GM12873 (cell line): ENCODE measurements around the gene COL2A1.

Experiments
- CTCF ChIP-seq: IDR thresholded peaks from 2 replicates; pipeline ENCODE4 v1.5.1; 2012; ENCODE audit warnings: low read depth, mild to moderate bottlenecking, moderate library complexity, low read length, control low read depth; ENCODE audit not compliant: insufficient read depth; ENCODE audit errors: missing control alignments

COL2A1 gene

DNA sequence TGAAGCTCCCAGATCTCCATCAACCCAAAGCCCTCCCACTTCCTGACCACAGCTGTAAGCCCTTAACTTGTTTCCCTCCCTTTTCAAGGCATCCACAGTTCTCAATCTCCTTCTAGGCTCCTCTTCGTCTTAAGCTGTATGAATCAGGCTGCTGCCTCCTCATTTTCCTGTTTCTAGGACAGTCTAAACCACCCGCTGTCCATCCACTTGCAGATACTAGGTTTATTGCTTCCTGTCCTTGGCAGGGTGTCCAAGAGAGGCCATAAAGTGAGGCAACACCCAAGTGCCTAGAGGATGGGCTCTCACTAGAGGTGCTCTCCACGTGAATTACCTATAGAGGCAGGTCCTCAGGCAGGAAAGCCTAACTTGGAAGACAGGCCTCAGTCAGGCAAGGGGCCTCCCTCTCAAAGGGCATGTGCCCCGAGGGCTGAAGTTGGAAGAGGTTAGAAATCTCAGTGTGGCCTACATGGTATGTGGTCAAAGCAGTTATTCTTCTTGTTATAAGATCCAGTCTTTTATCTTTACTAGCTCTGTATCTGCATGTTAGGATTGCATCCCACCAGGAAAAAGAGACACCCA is 49.7 kb downstream of the COL2A1 start:
- no peak for TF ChIP-seq CTCF

DNA sequence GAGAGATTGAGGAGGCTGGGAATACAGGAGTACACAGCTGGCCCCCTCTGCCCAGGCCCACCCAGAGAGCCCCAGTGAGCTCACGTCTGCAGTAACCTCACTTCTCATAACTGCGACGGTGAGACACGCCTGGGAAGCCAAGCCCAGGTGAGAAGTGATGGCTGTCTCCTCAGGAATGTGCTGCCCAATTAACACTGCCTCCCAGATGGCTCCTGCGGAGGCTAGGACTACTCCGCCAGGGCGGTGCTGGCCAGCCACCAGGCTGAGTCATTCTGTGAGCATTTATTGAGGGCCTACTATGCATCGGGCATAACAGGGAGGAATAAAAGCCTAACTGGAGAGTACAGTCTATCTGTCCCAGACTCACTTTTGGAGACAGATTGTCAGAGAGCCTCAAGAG is 50.2 kb downstream of the COL2A1 start:
- TF ChIP-seq CTCF, result no peak

DNA sequence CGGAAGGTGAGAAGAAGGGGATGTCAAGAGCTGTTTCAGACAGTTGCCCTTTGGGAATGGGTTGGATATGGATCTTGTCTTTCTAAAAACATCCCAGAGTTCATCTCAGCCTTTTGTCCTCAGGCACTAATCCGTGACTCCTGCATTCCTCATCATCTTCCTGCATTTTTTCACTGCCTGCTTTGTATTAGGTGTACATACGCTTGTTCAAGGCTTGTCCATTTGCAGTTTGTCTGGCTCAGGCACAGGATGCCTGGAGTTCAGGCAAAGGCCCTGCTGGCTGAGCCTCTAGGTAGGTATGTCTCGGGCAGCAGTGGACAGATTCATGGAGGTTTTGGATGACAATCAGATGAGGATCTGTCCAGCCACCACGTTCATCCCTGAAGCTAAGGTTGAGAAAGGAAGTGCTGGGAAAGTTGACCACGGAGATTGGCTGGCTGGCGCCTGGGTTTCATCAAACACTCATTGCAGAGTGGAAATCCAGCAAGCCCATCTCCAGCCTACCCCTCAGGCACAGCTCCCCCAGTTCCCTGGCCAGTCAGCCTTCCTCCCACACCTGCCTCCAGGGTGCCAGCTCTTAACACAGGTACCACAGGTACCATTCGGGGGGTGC is 53.3 kb downstream of the COL2A1 start:
- TF ChIP-seq CTCF, result no peak

DNA sequence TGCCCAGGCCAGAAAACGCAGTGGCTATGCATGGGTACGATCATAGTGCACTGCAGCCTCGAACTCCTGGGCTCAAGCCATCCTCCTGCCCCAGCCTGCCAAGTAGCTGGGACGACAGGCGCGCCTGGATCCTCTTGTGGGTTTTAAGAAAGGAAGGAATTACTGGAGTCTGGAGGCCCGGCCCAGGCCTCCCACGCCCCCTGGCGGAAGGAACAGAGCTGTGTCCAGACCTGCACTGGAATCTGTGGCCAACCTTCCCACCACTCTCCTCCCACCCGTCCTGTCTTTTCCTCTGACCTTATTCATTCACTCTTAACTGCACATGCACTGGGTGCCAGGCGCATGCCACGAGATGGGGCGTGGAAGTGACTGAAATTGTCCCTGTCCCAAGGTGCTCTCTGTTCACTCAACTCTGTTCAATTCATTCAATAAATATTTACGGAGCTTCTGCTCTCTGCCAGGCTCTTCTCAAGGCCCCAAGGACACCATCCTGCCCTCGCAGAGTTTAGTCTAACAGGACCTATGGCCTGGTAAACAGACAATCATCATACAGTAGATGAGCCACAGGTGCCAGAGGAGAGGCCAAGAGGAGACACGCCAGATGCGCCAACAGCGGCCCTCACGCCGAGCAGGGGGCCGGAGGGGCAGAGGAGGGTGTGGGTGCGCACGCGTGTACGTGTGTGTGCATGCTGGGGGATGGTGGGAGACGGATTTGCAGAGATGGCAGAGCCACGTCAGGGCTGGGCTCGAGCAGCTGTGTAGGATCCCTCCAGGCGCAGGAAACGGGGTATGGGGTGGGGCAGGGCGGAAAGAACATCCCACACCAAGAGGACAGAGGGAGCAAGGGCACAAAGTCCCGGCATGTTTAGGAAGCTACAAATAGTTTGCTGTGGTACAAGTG is 54.6 kb downstream of the COL2A1 start:
- TF ChIP-seq CTCF, result peak; percentile 96

- TF ChIP-seq CTCF, result no peak
Measured at GRCh38 chr12:47947341-47947740, 56.9 kb downstream of the COL2A1 start.

DNA sequence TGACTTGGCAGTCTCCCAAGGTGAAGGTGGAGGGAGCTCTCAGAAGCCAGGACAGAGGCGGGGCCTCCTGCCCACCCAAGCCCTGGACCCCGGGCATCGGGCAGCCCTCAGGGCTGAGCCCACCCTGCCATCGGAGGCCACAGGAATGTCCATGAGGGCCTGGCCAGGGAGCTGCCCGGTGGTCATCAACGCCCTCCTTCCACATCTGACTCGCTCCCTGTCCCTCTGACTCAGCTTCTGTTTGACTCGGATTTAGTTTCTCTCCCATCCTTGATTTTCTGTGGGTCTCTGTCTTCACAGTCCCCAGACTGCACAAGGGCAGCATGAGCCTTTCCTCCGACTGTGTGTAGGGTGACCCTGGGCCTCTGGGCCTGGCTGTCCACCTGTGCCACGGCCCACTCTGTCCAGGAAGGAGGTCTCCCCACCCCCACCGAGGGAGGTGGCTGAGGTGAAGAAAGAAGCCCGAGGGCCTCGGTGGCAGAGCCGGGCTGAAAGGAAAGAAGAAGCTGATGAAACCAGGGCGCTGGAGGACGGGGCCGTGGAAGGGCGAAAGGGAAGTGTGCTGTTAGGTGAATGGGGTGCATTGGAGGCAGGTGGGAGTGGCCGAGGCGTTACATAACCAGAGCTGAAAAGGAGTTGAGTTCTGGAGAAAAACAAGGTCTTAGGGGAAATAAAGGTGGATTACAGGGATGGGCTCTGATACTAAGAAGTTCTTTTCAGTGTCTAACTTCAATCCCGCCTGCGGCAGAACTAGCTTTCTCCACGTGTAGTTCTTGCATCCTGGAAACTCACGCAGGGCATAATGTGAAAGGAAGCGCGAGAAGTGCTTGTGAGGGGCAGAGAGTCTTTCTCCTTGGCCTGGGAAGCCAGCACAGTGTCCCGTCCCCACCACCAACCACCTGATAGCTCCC is 57.6 kb downstream of the COL2A1 start:
- no peak for TF ChIP-seq CTCF

- no peak for TF ChIP-seq CTCF
Measured at GRCh38 chr12:47945341-47945728, 58.9 kb downstream of the COL2A1 start.
